Liver (tissue), 2 donors: ENCODE results near the gene MYO16.

Experiments
- YY1 ChIP-seq: IDR thresholded peaks from 2 replicates; pipeline ENCODE4 v1.6.1; 2016; ENCODE audit warnings: antibody characterized with exemption, mild to moderate bottlenecking
- TF ChIP-seq, protein P1 (sequence below): fragments of 150-350 bp; IDR thresholded peaks from 2 replicates; pipeline ENCODE4 v1.5.1; 2017; ENCODE audit warnings: improper control_type of control experiment, low read depth, low read length; ENCODE audit not compliant: missing input control
- donor health status: healthy.

- TF ChIP-seq, protein P1, sequence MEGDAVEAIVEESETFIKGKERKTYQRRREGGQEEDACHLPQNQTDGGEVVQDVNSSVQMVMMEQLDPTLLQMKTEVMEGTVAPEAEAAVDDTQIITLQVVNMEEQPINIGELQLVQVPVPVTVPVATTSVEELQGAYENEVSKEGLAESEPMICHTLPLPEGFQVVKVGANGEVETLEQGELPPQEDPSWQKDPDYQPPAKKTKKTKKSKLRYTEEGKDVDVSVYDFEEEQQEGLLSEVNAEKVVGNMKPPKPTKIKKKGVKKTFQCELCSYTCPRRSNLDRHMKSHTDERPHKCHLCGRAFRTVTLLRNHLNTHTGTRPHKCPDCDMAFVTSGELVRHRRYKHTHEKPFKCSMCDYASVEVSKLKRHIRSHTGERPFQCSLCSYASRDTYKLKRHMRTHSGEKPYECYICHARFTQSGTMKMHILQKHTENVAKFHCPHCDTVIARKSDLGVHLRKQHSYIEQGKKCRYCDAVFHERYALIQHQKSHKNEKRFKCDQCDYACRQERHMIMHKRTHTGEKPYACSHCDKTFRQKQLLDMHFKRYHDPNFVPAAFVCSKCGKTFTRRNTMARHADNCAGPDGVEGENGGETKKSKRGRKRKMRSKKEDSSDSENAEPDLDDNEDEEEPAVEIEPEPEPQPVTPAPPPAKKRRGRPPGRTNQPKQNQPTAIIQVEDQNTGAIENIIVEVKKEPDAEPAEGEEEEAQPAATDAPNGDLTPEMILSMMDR: no peak
- TF ChIP-seq YY1: no peak
Measured at GRCh38 chr13:109151696-109152095, 522.3 kb downstream of the MYO16 start.
